ENCODE data around the gene ARHGAP23.

- TF ChIP-seq CTCF (IDR thresholded peaks at IDR 0.05) (no peak), POLR2AphosphoS5 (IDR thresholded peaks at IDR 0.05) (no peak)
Observed at GRCh38 chr17:38443356-38444031, 15.2 kb downstream of the ARHGAP23 start.

Measured in prostate gland (tissue), 2 donors.